GM19328 (cell line): ENCODE measurements around the gene TTC31.
"Not testable (repeated sequence)": the region's sequence is repeated elsewhere in the genome, so short reads cannot be mapped to it uniquely, and the experiment has no call there.

ENCODE experiments used
- ATAC-seq: cut with Tn5 transposase; IDR thresholded peaks from one replicate; pipeline ENCODE4 v1.9.1; 2021; ENCODE audit warnings: mild to moderate bottlenecking, moderate library complexity; ENCODE audit not compliant: unreplicated experiment

TTC31 gene

DNA sequence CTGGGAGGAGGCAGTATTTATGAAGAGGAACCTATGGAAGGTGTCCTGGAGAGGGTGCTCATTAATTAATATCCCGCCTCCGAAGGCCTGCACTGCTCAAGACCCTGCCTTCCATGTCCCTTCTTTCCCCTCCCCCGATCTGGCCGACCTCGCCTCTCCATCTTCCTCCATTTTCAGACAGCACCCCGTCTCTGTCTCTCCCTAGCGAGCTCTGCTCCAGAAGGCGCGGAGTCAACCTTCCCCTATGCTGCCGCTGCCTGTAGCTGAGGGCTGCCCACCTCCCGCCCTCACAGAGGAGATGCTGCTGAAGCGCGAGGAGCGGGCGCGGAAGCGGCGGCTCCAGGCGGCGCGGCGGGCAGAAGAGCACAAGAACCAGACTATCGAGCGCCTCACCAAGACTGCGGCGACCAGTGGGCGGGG is 25.7 kb upstream of the TTC31 start:
- no peak for ATAC-seq

DNA sequence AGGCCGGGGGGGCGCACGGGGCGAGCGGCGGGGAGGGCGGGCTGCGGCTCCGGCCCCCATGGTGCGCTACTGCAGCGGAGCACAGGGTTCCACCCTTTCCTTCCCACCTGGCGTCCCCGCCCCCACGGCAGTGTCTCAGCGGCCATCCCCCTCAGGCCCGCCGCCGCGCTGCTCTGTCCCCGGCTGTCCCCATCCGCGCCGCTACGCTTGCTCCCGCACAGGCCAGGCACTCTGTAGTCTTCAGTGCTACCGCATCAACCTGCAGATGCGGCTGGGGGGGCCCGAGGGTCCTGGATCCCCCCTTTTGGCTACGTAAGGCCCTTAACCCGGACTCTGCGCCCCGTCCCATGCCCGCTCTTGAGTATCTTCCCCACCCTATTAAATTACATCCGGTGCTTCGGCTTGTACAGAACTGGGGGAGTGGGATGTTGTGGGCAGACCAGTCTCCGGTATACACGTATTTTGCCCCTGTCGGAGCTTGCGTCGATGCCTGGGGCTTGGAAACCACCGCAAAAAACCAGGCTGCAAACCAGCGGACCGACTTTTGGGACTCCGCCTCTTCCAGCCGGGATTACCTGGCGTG is 25.2 kb upstream of the TTC31 start:
- ATAC-seq: peak; percentile 19

DNA sequence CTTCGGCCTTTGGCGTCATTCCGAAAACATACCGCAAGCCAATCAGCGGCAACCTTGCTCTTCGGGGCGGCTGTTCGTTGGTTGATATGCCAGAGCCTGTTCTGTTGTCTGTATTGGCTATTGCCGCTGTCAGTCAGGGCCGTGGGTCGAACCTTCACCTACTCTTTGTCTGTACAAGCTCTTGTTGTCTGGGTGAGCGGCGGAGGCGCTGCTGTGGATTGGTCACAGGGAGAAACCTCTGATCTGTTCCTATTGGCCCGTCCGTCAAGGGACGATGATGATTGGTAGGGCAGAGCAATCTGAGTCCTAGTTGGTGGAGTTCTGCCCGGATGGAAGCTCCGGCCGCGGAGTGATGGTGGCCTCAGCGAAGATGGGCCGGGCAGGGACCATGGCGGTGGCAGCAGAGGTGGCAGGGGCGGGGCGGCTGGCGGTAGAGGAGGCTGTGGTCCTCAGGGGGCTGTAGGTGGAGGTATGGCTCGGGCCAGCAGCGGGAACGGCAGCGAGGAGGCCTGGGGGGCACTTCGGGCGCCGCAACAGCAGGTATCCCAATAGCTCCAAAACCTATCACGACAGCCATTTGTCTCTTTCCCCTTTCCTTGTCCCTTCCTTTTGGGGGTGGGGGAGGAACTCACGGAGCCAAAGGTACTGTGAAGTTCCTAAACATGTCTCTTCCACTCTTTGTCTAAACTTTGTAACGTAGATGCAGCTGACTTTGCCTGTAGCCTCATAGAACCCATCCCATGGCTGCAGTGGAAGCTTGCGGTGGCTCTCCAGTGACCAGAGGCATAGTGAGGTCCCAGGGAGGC is 24.5 kb upstream of the TTC31 start, which contains the start of gene WBP1:
WBP1 (plus strand) TSS at position 307 of the 806 bp plus-strand sequence; CDS start at position 472, 165 bp downstream.
- peak; percentile 86 for ATAC-seq

DNA sequence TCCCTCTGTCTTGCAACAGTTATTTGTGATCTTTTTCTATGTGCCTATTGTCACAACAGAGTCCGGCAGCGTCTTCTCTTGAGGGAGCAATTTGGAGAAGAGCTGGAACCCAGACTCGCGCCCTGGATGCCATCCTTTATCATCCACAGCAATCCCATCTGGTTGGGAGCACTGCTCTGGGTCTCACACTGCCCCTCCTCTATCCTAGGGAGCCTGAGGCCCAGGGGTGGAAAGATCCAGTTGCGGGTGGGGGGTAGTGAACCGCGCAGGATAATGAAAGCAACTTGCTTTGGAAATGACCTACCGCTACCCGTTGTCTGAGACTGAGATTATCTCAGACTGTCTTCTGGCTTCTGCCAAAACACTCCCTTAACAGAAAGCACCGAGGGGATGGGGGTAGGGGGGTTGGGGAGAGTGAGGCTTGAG is 23.9 kb upstream of the TTC31 start:
- ATAC-seq: no peak

DNA sequence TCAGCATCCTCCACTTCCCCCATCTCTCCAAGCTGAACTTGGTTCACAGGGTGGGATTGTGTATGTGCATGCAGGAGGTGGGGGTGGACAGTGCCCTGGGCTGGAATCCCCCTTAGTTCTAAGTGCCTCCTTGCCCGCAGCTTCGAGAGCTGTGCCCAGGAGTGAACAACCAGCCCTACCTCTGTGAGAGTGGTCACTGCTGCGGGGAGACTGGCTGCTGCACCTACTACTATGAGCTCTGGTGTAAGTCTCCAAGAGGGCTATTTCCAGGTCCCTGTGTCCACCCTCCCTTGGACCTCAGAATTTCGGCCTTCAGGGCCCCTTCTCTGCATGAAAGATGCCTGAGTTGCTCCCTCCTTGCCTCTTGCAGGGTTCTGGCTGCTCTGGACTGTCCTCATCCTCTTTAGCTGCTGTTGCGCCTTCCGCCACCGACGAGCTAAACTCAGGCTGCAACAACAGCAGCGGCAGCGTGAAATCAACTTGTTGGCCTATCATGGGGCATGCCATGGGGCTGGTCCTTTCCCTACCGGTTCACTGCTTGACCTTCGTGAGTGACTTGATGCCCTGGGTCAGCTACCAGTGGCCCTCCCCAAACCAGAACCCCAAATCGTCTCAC is 23.3 kb upstream of the TTC31 start:
- ATAC-seq: not testable (repeated sequence)

- not testable (repeated sequence) for ATAC-seq
These were observed 22.7 kb upstream of the TTC31 start for GRCh38 chr2:74460187-74460586.

DNA sequence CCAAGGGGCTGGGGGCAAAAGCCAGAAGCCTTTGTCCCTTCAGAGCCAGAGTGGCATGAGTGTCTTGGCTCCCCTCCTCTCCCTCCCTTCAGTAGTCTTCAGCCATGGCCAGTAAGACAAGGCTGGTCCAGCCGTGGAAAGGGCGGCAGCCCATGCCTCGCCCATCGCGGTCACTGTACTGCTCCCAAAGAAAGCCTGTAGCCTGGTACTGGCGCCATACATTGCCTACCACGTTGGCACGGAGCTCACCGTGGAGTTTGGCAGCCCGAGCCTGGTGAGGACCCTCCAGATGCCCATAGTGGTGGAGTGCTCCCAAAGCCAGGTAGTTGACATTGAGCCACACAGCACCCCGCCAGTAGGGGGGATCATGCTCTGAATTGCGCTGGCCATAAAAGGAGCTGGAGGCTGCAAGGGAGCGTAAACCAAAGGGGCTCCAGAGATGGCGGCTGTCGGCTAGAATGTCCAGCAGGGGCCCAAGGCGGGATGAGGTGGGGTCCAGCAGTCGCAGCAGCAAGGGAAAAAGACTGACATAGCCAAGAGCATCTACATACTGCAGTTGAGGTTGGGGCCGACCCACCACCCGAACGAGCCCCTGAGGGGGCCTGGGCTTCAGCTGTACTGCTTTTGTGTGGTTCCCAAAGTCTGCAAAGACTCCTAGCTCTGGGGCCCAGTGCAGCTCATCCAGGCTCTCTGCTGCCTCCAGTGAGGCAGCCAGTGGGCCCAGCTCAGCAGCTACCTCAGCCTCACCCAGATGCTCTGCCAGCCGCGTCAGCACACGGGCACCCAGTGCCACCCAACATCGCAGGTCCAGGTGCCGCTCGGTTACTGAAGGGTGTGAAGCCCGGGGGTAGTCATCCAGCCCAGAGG is 21.5 kb upstream of the TTC31 start:
- no peak for ATAC-seq

DNA sequence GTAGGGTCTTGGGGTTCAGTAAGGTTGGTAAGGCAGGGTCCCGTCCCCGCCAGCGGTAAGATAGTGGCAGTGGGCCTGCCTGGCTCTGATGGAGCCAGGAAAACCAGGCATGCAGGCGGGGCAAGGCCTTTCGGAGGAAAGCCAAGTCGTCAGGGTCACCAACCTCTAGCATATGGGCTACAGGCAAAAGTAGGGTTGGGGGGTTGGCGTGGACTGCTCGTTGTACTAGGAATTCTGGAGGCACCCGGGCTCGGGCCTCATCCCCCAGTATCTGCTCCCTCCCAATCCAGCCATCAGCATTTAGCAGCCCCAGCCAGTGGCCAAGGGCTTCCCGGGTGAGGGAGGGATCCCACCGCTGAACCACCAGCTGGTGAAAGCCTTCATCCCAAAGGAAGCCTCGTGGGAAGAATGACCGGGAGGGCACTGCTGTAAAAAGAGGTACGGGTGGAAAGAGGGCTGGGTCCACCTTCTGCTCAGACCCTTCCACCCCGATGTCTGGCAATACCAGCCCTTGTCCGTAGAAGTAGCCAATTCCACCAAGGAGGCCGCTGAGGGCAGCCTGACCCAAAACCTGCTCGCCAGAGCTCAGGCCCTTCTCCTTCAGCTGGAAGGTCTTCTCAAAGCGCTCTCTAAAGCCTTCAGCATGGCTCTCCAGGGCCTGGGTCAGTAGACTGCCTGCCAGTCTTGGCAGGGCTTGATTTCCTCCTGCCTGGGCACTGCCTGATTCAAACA is 20.7 kb upstream of the TTC31 start:
- ATAC-seq: no peak

- ATAC-seq: no peak
These were observed 20.1 kb upstream of the TTC31 start for GRCh38 chr2:74462786-74463105.

DNA sequence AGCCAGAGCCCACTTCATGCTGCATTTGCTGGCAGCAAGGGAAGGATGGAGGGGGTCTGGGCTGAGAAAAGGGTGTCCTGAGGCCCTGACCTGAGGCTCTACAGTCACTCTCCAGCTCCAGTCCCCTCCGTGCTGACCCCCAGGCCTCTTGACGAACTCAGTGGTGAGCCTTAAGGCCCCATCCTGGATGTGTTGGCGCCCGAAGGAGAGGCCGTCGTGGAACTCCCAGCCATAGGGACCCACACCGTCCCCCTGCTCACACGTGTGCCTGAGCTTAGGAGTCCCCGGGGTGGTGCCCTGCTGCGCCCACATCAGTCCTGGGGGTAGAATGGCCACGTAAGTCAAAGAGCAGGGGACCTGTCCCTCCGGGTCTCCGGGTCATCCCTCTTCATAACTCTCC is 18.5 kb upstream of the TTC31 start:
- no peak for ATAC-seq

DNA sequence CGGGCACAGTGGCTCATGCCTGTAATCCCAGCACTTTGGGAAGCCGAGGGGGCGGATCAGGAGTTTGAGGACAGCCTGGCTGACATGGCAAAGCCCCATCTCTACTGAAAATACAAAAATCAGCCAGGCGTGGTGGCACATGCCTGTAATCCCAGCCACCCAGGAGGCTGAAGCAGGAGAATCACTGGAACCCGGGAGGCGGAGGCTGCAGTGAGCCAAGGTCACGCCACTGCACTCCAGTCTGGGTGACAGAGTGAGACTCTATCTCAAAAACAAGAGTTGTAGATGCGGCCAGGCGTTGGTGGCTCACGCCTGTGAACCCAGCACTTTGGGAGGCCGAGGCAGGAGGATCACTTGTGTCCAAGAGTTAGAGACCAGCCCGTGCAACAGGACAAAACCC is 12.1 kb upstream of the TTC31 start:
- not testable (repeated sequence) for ATAC-seq

GRCh38 chr2:74471332-74472065 is 11.4 kb upstream of the TTC31 start:
- ATAC-seq: no peak

DNA sequence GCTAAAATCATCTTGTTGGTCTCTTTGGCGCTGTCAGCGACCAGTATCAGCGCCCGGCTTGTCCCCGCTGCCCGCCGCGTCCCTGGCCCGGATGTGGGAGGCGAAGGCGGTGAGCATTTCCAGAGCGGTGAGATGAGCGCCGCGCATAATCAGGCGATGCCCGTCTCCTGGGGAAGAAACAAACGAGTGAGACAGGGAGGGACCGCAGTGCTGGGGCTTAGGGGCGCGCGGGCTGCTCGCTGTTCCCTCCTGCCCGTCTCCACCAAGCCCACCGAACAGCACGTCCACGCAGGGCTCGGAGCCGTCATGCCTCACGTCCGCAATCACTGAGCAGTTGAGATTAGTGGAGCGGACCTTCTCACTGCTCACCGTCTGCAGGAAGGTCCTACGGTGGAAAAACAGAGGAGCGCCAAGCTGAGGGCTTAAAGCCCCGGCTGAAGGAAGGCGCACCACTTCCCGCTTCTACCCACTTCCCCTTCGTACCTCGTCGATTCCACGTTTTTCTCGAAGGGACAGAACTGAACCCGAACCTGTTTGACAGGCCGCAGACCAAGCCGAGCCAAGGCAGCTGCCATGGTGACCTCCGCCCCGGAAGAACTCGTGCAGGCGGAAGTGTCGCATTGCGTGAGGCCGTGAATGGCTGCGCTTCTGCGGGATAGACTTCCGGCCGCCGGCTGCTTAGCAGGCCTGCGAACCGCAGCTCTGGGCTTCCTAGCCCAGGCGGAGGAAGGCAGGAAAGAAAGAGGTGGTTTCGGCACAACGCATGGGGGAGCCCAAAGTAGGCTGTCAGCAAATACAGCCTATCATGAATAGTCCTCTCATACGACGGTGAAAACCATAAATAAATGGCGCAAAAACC is 10.6 kb upstream of the TTC31 start, which contains the start of gene MRPL53:
MRPL53 (minus strand) TSS at position 595 of the 859 bp plus-strand sequence; CDS start at position 575, 20 bp downstream.
- peak; percentile 85 for ATAC-seq

DNA sequence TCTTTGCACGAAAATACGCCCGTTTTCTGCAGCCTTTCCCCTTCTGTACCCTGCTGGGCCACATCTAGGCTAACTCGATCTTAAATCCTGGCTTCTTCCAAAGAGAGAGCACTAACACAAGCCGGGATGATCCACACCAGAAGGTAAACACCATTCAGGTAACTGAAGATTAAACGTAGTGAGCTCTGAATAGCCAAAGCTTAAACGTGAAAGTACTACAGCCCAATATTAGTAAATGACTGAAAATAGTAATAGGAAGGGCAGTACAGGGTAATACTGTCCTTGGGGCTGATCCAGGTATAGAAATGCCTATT is 10.0 kb upstream of the TTC31 start:
- no peak for ATAC-seq

DNA sequence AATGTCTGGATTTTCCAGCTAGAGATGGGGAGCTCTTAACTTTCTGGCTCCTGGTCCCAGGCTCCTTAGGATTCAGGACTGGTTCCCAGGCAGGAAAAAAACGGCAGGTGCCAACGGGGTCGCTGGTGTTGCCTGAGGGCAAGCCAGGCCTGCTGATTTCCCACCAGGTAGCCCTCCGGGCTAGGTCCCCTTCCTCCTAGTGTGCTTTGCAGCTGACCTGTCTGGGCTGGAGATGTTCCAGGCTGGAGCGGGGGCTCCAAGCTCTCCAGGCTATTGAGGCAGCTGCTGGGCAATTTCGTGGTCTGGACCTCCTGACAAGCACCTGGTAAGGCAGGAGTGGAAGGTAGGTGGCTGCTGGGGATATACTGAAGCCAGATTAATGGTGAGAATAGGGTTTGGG is 8.4 kb upstream of the TTC31 start:
- ATAC-seq: no peak

DNA sequence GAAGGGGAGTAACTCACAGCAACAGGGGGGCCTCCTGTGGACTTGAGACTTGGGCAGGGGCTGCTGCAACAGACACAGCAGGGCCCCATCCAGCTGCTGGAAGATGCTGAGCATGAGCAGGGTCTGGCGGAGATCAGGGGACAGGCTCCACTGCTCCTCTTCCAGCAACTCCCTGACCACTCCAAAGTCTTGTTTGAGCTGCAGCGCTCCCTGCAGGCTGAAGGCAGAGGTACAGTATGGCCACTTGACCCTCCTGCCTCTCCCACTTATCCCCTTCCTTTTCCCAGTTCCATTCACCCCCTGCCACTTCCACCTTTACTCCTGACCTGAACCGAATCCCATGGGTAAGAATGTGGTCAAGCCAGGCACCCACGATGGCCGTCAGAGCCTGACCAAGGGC is 8.0 kb upstream of the TTC31 start:
- ATAC-seq: no peak

GRCh38 chr2:74481431-74481830 is 1.4 kb upstream of the TTC31 start:
- no peak for ATAC-seq

GRCh38 chr2:74481961-74482800 is 700 bp upstream of the TTC31 start:
- ATAC-seq: peak; percentile 32
